Panc1 (cell line): Measurements from ENCODE around the gene TGFB2. TPM values are rescaled to one million over a fixed set of nuclear protein-coding genes. Genes with fewer than 3 reads are reported as not detected.

Experiments
- ATAC-seq: fragments of 200-7000 bp; cut with Tn5 transposase; 2 replicates; pipeline ENCODE4 v1.9.1; 2020; ENCODE audit warnings: mild to moderate bottlenecking, moderate library complexity
- BruUV-seq: library from RNA; stranded (reverse); fragments of 400-500 nt; replicated peaks from 2 replicates; lab custom pipeline; 2021; lab: Mats Ljungman, UMichigan
- CTCF ChIA-PET: fragments of 300-600 bp; sonication (Branson Sonifier 250); formaldehyde crosslinking; loops from one replicate; lab custom pipeline; 2022; ENCODE audit warnings: antibody characterized with exemption; lab: Charles Lee
- POLR2A ChIA-PET: fragments of 300-600 bp; sonication (Branson Sonifier 250); formaldehyde crosslinking; loops from one replicate; lab custom pipeline; 2022; ENCODE audit warnings: antibody characterized with exemption; lab: Charles Lee
- DNase-seq: peaks from one replicate; pipeline ENCODE4 v3.0.0-alpha.2; 2010; ENCODE audit warnings: low read depth, low spot score
- H3K27ac ChIP-seq: 2 replicates; pipeline ENCODE4 v1.5.1; 2011; ENCODE audit warnings: mild to moderate bottlenecking, low read length, inconsistent platforms
- H3K27me3 ChIP-seq: fragments of 200-500 bp; sonication (Bioruptor generic); 2 replicates; pipeline ENCODE4 v1.6.0; 2014; ENCODE audit warnings: low read length, inconsistent platforms; ENCODE audit not compliant: control insufficient read depth, insufficient read depth
- H3K36me3 ChIP-seq: fragments of 200-500 bp; sonication (Bioruptor generic); 2 replicates; pipeline ENCODE4 v1.5.1; 2014; ENCODE audit warnings: inconsistent platforms, mild to moderate bottlenecking, low read length, moderate library complexity; ENCODE audit not compliant: control insufficient read depth, insufficient read depth
- H3K4me1 ChIP-seq: 2 replicates; pipeline ENCODE4 v1.5.1; 2011; ENCODE audit warnings: inconsistent platforms, mild to moderate bottlenecking, low read length, moderate library complexity; ENCODE audit not compliant: control insufficient read depth, insufficient read depth
- H3K4me3 ChIP-seq, 2 experiments: 2 replicates each; pipeline ENCODE4 v1.5.1; 2011 to 2012; ENCODE audit warnings: low read depth in 2 of 2, low read length in 2 of 2, mild to moderate bottlenecking in 2 of 2, inconsistent platforms in 1 of 2, moderate library complexity in 1 of 2
- H3K9me3 ChIP-seq: fragments of 200-500 bp; sonication (Bioruptor generic); 2 replicates; pipeline ENCODE4 v1.5.1; 2014; ENCODE audit warnings: low read depth, mild to moderate bottlenecking, inconsistent platforms, low read length, moderate library complexity; ENCODE audit not compliant: control insufficient read depth, insufficient read depth
- POLR2AphosphoS5 ChIP-seq: IDR thresholded peaks from 2 replicates; pipeline ENCODE4 v1.6.1; 2012; ENCODE audit warnings: mild to moderate bottlenecking, low read depth, low read length, moderate library complexity
- SIN3A ChIP-seq: IDR thresholded peaks from 2 replicates; pipeline ENCODE4 v1.6.1; 2012; ENCODE audit warnings: low read depth, mild to moderate bottlenecking, low read length, moderate library complexity, borderline replicate concordance; ENCODE audit not compliant: insufficient read depth
- TCF7L2 ChIP-seq: IDR thresholded peaks from 2 replicates; pipeline ENCODE4 v1.6.1; 2011; ENCODE audit warnings: mild to moderate bottlenecking, low read depth, low read length, inconsistent platforms
- in situ Hi-C: cut with HindIII; loops from 2 replicates; pipeline ENCODE4 v1.10.0; 2016; ENCODE audit warnings: low sequenced_read_pairs, low pct_unique_long_range_greater_than_20kb
- intact Hi-C: fragments of 100-400 bp; cut with micrococcal nuclease; formaldehyde crosslinking; loops from one replicate; pipeline ENCODE4 v1.10.0; 2022; ENCODE audit not compliant: unreplicated experiment
- total RNA-seq: library from RNA; stranded (reverse); gene quantifications from one replicate; pipeline ENCODE4 v1.2.1, GENCODE V29; 2021; ENCODE audit not compliant: unreplicated experiment
- TF ChIP-seq, protein P1 (sequence below), 2 experiments: IDR thresholded peaks; 2 replicates each; pipeline ENCODE4 v1.6.1; 2011 to 2012; ENCODE audit warnings: low read depth in 2 of 2, control low read depth in 1 of 2, low read length in 1 of 2, mild to moderate bottlenecking in 1 of 2, moderate library complexity in 1 of 2; ENCODE audit not compliant: insufficient read depth in 1 of 2
- TF ChIP-seq, protein P2 (sequence below): fragments of 450-650 bp; IDR thresholded peaks from 2 replicates; pipeline ENCODE4 v1.5.1; 2017; ENCODE audit warnings: mild to moderate bottlenecking

Gene TGFB2
- total RNA-seq, 1 experiment from 2014 or later = 58.9 TPM

DNA sequence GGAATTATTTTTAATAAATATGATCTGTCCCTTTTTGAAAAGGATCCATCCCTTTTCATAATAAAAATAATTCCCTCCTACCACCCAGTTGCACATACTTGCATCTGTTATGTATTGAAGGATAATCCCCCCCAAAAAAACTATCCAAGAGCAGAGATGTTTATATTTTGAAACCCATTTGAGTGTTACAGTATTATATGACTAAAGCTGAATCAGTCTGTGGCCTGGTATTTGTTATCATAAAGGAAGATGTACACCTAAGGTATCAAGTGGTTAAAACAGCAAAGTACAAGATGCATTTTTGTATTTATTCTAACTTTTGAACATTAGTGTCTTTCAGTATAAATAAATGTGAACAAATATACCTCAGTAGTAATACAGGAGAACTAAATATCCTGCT is 12.7 kb upstream of the TGFB2 start:
- 0 out of 2 replicates have a peak, but pooled peaks cover 2% of the 10 kb centered on the region for H3K36me3 ChIP-seq
- ChIA-PET POLR2A (no interaction called here), CTCF (no interaction called here)
- H3K9me3 ChIP-seq = no peaks in the 10 kb centered on the region
- no TSS peak for BruUV-seq
- H3K4me3 ChIP-seq = no peak overlapping the region
- H3K27me3 ChIP-seq = no peaks in the 10 kb centered on the region
- H3K27ac ChIP-seq = no peak overlapping the region
- TF ChIP-seq, protein P1, sequence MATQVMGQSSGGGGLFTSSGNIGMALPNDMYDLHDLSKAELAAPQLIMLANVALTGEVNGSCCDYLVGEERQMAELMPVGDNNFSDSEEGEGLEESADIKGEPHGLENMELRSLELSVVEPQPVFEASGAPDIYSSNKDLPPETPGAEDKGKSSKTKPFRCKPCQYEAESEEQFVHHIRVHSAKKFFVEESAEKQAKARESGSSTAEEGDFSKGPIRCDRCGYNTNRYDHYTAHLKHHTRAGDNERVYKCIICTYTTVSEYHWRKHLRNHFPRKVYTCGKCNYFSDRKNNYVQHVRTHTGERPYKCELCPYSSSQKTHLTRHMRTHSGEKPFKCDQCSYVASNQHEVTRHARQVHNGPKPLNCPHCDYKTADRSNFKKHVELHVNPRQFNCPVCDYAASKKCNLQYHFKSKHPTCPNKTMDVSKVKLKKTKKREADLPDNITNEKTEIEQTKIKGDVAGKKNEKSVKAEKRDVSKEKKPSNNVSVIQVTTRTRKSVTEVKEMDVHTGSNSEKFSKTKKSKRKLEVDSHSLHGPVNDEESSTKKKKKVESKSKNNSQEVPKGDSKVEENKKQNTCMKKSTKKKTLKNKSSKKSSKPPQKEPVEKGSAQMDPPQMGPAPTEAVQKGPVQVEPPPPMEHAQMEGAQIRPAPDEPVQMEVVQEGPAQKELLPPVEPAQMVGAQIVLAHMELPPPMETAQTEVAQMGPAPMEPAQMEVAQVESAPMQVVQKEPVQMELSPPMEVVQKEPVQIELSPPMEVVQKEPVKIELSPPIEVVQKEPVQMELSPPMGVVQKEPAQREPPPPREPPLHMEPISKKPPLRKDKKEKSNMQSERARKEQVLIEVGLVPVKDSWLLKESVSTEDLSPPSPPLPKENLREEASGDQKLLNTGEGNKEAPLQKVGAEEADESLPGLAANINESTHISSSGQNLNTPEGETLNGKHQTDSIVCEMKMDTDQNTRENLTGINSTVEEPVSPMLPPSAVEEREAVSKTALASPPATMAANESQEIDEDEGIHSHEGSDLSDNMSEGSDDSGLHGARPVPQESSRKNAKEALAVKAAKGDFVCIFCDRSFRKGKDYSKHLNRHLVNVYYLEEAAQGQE (IDR thresholded peaks at IDR 0.05; ENCODE audit: insufficient read depth in 1 of 2, low read depth in 2 of 2, low read length in 1 of 2) = no peak
- TF ChIP-seq TCF7L2 = no peak
- TF ChIP-seq, protein P2, sequence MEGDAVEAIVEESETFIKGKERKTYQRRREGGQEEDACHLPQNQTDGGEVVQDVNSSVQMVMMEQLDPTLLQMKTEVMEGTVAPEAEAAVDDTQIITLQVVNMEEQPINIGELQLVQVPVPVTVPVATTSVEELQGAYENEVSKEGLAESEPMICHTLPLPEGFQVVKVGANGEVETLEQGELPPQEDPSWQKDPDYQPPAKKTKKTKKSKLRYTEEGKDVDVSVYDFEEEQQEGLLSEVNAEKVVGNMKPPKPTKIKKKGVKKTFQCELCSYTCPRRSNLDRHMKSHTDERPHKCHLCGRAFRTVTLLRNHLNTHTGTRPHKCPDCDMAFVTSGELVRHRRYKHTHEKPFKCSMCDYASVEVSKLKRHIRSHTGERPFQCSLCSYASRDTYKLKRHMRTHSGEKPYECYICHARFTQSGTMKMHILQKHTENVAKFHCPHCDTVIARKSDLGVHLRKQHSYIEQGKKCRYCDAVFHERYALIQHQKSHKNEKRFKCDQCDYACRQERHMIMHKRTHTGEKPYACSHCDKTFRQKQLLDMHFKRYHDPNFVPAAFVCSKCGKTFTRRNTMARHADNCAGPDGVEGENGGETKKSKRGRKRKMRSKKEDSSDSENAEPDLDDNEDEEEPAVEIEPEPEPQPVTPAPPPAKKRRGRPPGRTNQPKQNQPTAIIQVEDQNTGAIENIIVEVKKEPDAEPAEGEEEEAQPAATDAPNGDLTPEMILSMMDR = no peak
- no peak for TF ChIP-seq SIN3A
- no peak for TF ChIP-seq POLR2AphosphoS5
- no peak for DNase-seq
- intact Hi-C loops (loop anchor here (5.0 kb wide), 3 partner anchors 850 to 1480 kb away; no protein-coding TSS in a partner anchor), in situ Hi-C loops (no loop called here)
- no peak for ATAC-seq
- H3K4me1 ChIP-seq = peaks cover 15% of the 10 kb centered on the region

DNA sequence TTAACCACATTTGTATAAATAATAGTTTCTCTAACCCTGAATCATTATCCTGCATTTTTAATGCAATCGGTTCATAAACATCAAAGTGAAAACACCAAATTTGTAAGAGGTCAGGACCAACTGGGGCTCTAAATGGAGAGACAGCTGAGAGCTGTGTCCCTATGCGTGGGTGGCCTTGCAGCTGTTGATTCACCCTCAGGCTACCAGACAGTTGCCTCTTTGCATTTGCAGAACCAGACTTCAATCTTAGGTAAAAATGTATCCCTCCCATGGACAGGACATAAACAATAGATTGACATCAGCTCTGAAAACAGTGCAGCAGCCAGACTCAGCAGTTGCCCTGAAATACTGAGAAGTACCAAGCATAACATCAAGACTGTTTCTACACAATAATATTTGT is 8.8 kb upstream of the TGFB2 start:
- peaks cover 25% of the 10 kb centered on the region for H3K4me1 ChIP-seq
- peak overlapping the region; percentile 61; the same call in 1 of the 2 replicates for H3K27ac ChIP-seq
- no peak overlapping the region for H3K4me3 ChIP-seq
- intact Hi-C loops = no loop called here
- H3K9me3 ChIP-seq = no peaks in the 10 kb centered on the region
- H3K27me3 ChIP-seq = no peaks in the 10 kb centered on the region
- TF ChIP-seq TCF7L2 = peak; percentile 46; the same call in 1 of the 2 replicates
- TF ChIP-seq, protein P2 = no peak
- ChIA-PET CTCF (no interaction called here), POLR2A (no interaction called here)
- no peak for DNase-seq
- in situ Hi-C loops = no loop called here
- no peaks in the 10 kb centered on the region for H3K36me3 ChIP-seq
- BruUV-seq = no TSS peak
- peak; percentile 48; the same call in 1 of the 2 replicates for ATAC-seq
